SK-N-SH (cell line): ENCODE measurements around the gene PLCE1. TPM values are rescaled to one million over a fixed set of nuclear protein-coding genes. Genes with fewer than 3 reads are reported as not detected.

ENCODE experiments used
- CTCF ChIA-PET: fragments of 300-600, 350-600 bp; formaldehyde crosslinking; extraction: SDS; loops from one replicate; lab custom pipeline; 2021; lab: Yijun Ruan, JAX
- POLR2A ChIA-PET: fragments of 350-600 bp; sonication (Branson Sonifier 250); formaldehyde crosslinking; extraction: SDS; loops from one replicate; lab custom pipeline; 2020; ENCODE audit warnings: antibody characterized with exemption, inconsistent platforms; lab: Yijun Ruan, JAX
- DNase-seq: peaks from one replicate; pipeline ENCODE4 v3.0.0; 2012
- H2AFZ ChIP-seq: fragments of 200-600 bp; sonication (generic); 2 replicates; pipeline ENCODE4 v1.8.1; 2016; ENCODE audit warnings: antibody characterized with exemption, mild to moderate bottlenecking, low read depth
- H3F3A ChIP-seq: fragments of 200-600 bp; sonication (generic); replicated peaks from 2 replicates; pipeline ENCODE3; 2016; ENCODE audit warnings: antibody characterized with exemption, mild to moderate bottlenecking; ENCODE audit not compliant: insufficient read depth
- H3K27ac ChIP-seq, 2 experiments: fragments of 200-500 bp in 1 of 2; fragments of 200-600 bp in 1 of 2; sonication (Bioruptor generic) in 1 of 2; sonication (generic), shearing (Covaris generic) in 1 of 2; 2 replicates each; pipeline versions ENCODE4 v1.5.1 to v1.6.1; 2014 to 2016; ENCODE audit warnings: low read depth in 2 of 2, inconsistent platforms in 1 of 2, low read length in 1 of 2, mild to moderate bottlenecking in 1 of 2, mixed read lengths in 1 of 2
- H3K27me3 ChIP-seq: fragments of 200-600 bp; sonication (generic), shearing (Covaris generic); 2 replicates; pipeline ENCODE4 v1.6.1; 2016; ENCODE audit warnings: mixed run types; ENCODE audit not compliant: insufficient read depth
- H3K36me3 ChIP-seq, 2 experiments: fragments of 200-500 bp in 1 of 2; fragments of 200-600 bp in 1 of 2; sonication (Bioruptor generic) in 1 of 2; sonication (generic) in 1 of 2; replicated peaks in 1 of 2; 2 replicates each; pipeline versions ENCODE3 to v1.5.1; 2014 to 2016; ENCODE audit warnings: low read length in 1 of 2, mild to moderate bottlenecking in 1 of 2; ENCODE audit not compliant: insufficient read depth in 2 of 2, control insufficient read depth in 1 of 2
- H3K4me1 ChIP-seq, 2 experiments: fragments of 200-500 bp in 1 of 2; fragments of 200-600 bp in 1 of 2; sonication (Bioruptor generic) in 1 of 2; sonication (generic), shearing (Covaris generic) in 1 of 2; 2 replicates each; pipeline versions ENCODE4 v1.5.1 to v1.6.1; 2014 to 2016; ENCODE audit warnings: low read depth in 1 of 2, low read length in 1 of 2, mixed run types in 1 of 2; ENCODE audit not compliant: insufficient read depth in 2 of 2, control insufficient read depth in 1 of 2
- H3K4me2 ChIP-seq: fragments of 200-600 bp; sonication (generic), shearing (Covaris generic); 2 replicates; pipeline ENCODE4 v1.6.1; 2017; ENCODE audit warnings: mixed run types
- H3K4me3 ChIP-seq, 2 experiments: fragments of 200-500 bp in 1 of 2; fragments of 200-600 bp in 1 of 2; sonication (Bioruptor generic) in 1 of 2; sonication (generic), shearing (Covaris generic) in 1 of 2; 2 replicates each; pipeline versions ENCODE4 v1.5.1 to v1.8.1; 2014 to 2016; ENCODE audit warnings: low read depth in 2 of 2, inconsistent platforms in 1 of 2, low read length in 1 of 2, mild to moderate bottlenecking in 1 of 2, mixed read lengths in 1 of 2, moderate library complexity in 1 of 2
- H3K79me2 ChIP-seq: fragments of 200-600 bp; sonication (generic); 2 replicates; pipeline ENCODE4 v1.8.1; 2017; ENCODE audit warnings: mild to moderate bottlenecking; ENCODE audit not compliant: insufficient read depth
- H3K9ac ChIP-seq: fragments of 200-600 bp; sonication (generic); 2 replicates; pipeline ENCODE4 v1.6.1; 2017; ENCODE audit warnings: mixed run types
- H3K9me2 ChIP-seq: fragments of 200-600 bp; sonication (generic); 2 replicates; pipeline ENCODE4 v1.6.1; 2017; ENCODE audit warnings: mixed run types
- H3K9me3 ChIP-seq: fragments of 200-600 bp; sonication (generic); 2 replicates; pipeline ENCODE4 v1.6.1; 2017; ENCODE audit warnings: mixed run types, mild to moderate bottlenecking, moderate library complexity
- H4K20me1 ChIP-seq: fragments of 200-600 bp; sonication (generic); 2 replicates; pipeline ENCODE4 v1.6.1; 2017; ENCODE audit warnings: mild to moderate bottlenecking, mixed run types; ENCODE audit not compliant: insufficient read depth
- CHD2 ChIP-seq: fragments of 150-350 bp; IDR thresholded peaks from 2 replicates; pipeline ENCODE4 v1.6.1; 2018; ENCODE audit warnings: low read length; ENCODE audit not compliant: partially characterized antibody
- EP300 ChIP-seq, 2 experiments: IDR thresholded peaks; 2 replicates each; pipeline versions ENCODE4 v1.4.0 to v1.6.1; 2012; ENCODE audit warnings: borderline replicate concordance in 1 of 2, low read depth in 1 of 2, low read length in 1 of 2
- FOXJ3 ChIP-seq: sonication (generic); formaldehyde crosslinking; IDR thresholded peaks from 2 replicates; pipeline ENCODE4 v1.5.1; 2020; ENCODE audit warnings: mild to moderate bottlenecking, missing genetic modification reagents
- FOXM1 ChIP-seq: IDR thresholded peaks from 2 replicates; pipeline ENCODE4 v1.4.0; 2012; ENCODE audit warnings: low read depth, mild to moderate bottlenecking
- GABPA ChIP-seq: IDR thresholded peaks from 2 replicates; pipeline ENCODE4 v1.4.0; 2012; ENCODE audit warnings: low read depth, mild to moderate bottlenecking
- MEF2A ChIP-seq: IDR thresholded peaks from 2 replicates; pipeline ENCODE4 v1.4.0; 2012; ENCODE audit warnings: low read depth, borderline replicate concordance
- MXI1 ChIP-seq: IDR thresholded peaks from 2 replicates; pipeline ENCODE4 v1.6.1; 2012; ENCODE audit warnings: mild to moderate bottlenecking, low read depth, low read length, improper control_type of control experiment
- NFIC ChIP-seq: IDR thresholded peaks from 2 replicates; pipeline ENCODE4 v1.4.0; 2012; ENCODE audit warnings: borderline replicate concordance
- NRF1 ChIP-seq: IDR thresholded peaks from 2 replicates; pipeline ENCODE4 v1.6.1; 2012; ENCODE audit warnings: low read depth, mild to moderate bottlenecking, low read length
- RAD21 ChIP-seq: IDR thresholded peaks from 2 replicates; pipeline ENCODE4 v1.6.1; 2012; ENCODE audit warnings: mild to moderate bottlenecking, low read length
- REST ChIP-seq: IDR thresholded peaks from 2 replicates; pipeline ENCODE4 v1.6.1; 2012; ENCODE audit warnings: mild to moderate bottlenecking, low read depth, low read length, moderate library complexity
- RXRA ChIP-seq: IDR thresholded peaks from 2 replicates; pipeline ENCODE4 v1.4.0; 2012; ENCODE audit warnings: low read depth, mild to moderate bottlenecking, borderline replicate concordance
- SMC3 ChIP-seq: IDR thresholded peaks from 2 replicates; pipeline ENCODE4 v1.6.1; 2012; ENCODE audit warnings: low read depth, low read length, improper control_type of control experiment
- TAF1 ChIP-seq: IDR thresholded peaks from 2 replicates; pipeline ENCODE4 v1.6.1; 2012; ENCODE audit warnings: low read depth, mild to moderate bottlenecking, low read length, moderate library complexity, borderline replicate concordance
- TCF12 ChIP-seq: IDR thresholded peaks from 2 replicates; pipeline ENCODE4 v1.4.0; 2012
- TEAD4 ChIP-seq: IDR thresholded peaks from 2 replicates; pipeline ENCODE4 v1.4.0; 2012; ENCODE audit warnings: mild to moderate bottlenecking, borderline replicate concordance; ENCODE audit not compliant: insufficient read depth
- YY1 ChIP-seq: IDR thresholded peaks from 2 replicates; pipeline ENCODE4 v1.4.0; 2012; ENCODE audit warnings: low read depth, mild to moderate bottlenecking
- WGBS: methylation state at CpG from one replicate; pipeline ENCODE4 v1.1.6; 2017; ENCODE audit warnings: low lambda C conversion rate; 5-methylcytosine and 5-hydroxymethylcytosine counted together
- polyA plus RNA-seq, 3 experiments: library from polyadenylated mRNA; depleted of rRNA; stranded (reverse); fragments of >200 nt; gene quantifications; 2 replicates each; pipeline ENCODE4 v1.2.3, GENCODE V29; 2012
- TF ChIP-seq, protein P1 (sequence below): fragments of 150-350 bp; IDR thresholded peaks from 2 replicates; pipeline ENCODE4 v1.6.1; 2017; ENCODE audit warnings: antibody characterized with exemption, low read length, low read depth, borderline replicate concordance
- TF ChIP-seq, protein P2 (sequence below): IDR thresholded peaks from 2 replicates; pipeline ENCODE4 v1.4.0; 2012; ENCODE audit warnings: low read depth
- TF ChIP-seq, protein P3 (sequence below): IDR thresholded peaks from 2 replicates; pipeline ENCODE4 v1.4.0; 2012; ENCODE audit warnings: low read depth, borderline replicate concordance
- TF ChIP-seq, protein P4 (sequence below): IDR thresholded peaks from 2 replicates; pipeline ENCODE4; 2012

The PLCE1 gene
- polyA plus RNA-seq, 1 of the 3 experiments (the other 2 are of a cell fraction), result 1.2 TPM

- TF ChIP-seq TEAD4, result no peak
Measured at GRCh38 chr10:93999401-93999851, 5.7 kb downstream of the PLCE1 start (continued).

GRCh38 chr10:94000638-94001415, 7.1 kb downstream of the PLCE1 start:
- H3F3A ChIP-seq, result peaks cover 9% of the 10 kb centered on the region
- H3K27ac ChIP-seq, result no peak overlapping the region
- no peaks in the 10 kb centered on the region for H3K79me2 ChIP-seq
- DNase-seq, result no peak
- no peak overlapping the region for H3K9ac ChIP-seq
- no peaks in the 10 kb centered on the region for H3K9me2 ChIP-seq
- no peak for TF ChIP-seq TAF1
- TF ChIP-seq FOXM1, result no peak
- TF ChIP-seq NRF1, result no peak
- TF ChIP-seq RAD21, result no peak
- TF ChIP-seq, protein P1, sequence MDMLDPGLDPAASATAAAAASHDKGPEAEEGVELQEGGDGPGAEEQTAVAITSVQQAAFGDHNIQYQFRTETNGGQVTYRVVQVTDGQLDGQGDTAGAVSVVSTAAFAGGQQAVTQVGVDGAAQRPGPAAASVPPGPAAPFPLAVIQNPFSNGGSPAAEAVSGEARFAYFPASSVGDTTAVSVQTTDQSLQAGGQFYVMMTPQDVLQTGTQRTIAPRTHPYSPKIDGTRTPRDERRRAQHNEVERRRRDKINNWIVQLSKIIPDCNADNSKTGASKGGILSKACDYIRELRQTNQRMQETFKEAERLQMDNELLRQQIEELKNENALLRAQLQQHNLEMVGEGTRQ, result no peak
- TF ChIP-seq EP300 (IDR thresholded peaks at IDR 0.05; ENCODE audit: borderline replicate concordance in 1 of 2, low read depth in 1 of 2, low read length in 1 of 2), result no peak
- TF ChIP-seq, protein P2, sequence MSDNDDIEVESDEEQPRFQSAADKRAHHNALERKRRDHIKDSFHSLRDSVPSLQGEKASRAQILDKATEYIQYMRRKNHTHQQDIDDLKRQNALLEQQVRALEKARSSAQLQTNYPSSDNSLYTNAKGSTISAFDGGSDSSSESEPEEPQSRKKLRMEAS, result no peak
- TF ChIP-seq, protein P3, sequence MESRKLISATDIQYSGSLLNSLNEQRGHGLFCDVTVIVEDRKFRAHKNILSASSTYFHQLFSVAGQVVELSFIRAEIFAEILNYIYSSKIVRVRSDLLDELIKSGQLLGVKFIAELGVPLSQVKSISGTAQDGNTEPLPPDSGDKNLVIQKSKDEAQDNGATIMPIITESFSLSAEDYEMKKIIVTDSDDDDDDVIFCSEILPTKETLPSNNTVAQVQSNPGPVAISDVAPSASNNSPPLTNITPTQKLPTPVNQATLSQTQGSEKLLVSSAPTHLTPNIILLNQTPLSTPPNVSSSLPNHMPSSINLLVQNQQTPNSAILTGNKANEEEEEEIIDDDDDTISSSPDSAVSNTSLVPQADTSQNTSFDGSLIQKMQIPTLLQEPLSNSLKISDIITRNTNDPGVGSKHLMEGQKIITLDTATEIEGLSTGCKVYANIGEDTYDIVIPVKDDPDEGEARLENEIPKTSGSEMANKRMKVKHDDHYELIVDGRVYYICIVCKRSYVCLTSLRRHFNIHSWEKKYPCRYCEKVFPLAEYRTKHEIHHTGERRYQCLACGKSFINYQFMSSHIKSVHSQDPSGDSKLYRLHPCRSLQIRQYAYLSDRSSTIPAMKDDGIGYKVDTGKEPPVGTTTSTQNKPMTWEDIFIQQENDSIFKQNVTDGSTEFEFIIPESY, result no peak
- no peak for TF ChIP-seq GABPA
- no peak for TF ChIP-seq MXI1
- TF ChIP-seq TCF12, result no peak
- no peak for TF ChIP-seq REST
- no peak for TF ChIP-seq SMC3
- no peak for TF ChIP-seq NFIC
- no peak for TF ChIP-seq RXRA
- no peak for TF ChIP-seq FOXJ3 (CRISPR knock-in tag)
- TF ChIP-seq YY1, result no peak
- TF ChIP-seq, protein P4, sequence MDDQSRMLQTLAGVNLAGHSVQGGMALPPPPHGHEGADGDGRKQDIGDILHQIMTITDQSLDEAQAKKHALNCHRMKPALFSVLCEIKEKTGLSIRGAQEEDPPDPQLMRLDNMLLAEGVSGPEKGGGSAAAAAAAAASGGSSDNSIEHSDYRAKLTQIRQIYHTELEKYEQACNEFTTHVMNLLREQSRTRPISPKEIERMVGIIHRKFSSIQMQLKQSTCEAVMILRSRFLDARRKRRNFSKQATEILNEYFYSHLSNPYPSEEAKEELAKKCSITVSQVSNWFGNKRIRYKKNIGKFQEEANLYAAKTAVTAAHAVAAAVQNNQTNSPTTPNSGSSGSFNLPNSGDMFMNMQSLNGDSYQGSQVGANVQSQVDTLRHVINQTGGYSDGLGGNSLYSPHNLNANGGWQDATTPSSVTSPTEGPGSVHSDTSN, result no peak
- TF ChIP-seq MEF2A, result no peak
- TF ChIP-seq CHD2, result no peak
- H2AFZ ChIP-seq, result no peak overlapping the region
- WGBS, result 79% methylated on average over 4 of the region's 5 CpGs
- peaks cover 0 to 9% of the 10 kb centered on the region in 2 experiments; a peak in 1 of 4 replicates for H3K4me1 ChIP-seq
- H4K20me1 ChIP-seq, result no peaks in the 10 kb centered on the region
- no peaks in the 10 kb centered on the region for H3K9me3 ChIP-seq
- no peak overlapping the region for H3K4me2 ChIP-seq
- ChIA-PET CTCF (no interaction called here), POLR2A (no interaction called here)
- H3K36me3 ChIP-seq, result no peaks in the 10 kb centered on the region
- H3K4me3 ChIP-seq, result no peak overlapping the region
- no peaks in the 10 kb centered on the region for H3K27me3 ChIP-seq
